ENCODE data around the gene LPXN. TPM values are rescaled to one million over a fixed set of nuclear protein-coding genes. Genes with fewer than 3 reads are reported as not detected.
A peak's percentile ranks its signal among the peaks of the same experiment; 100 is the strongest.

Gene LPXN
- total RNA-seq, 1 experiment from 2014 or later: 7.8 TPM

DNA sequence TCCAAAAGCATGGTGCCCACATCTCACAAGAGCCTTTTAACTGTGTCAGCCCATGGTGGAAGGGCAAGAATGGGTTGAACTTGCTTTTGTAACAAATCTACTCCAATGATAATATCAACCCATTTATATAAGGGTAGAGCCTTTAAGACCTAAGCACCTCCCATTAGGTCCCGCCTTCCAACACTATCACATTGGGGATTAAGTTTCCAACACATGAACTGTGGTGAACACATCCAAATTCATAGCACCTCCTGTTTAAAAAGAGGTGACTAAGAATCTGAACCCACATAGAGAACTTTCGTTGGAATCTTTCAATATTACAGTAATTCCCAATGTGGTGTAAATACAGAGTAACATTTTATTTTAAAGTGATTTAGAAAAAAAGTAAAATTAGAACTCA, 37.6 kb upstream of the LPXN start:
- POLR2A ChIA-PET: interaction anchor here (2.6 kb wide), 1 partner anchor 32 kb away, joined by 7 read pairs; no protein-coding TSS in a partner anchor
- intact Hi-C loops (cut with micrococcal nuclease): no loop called here
- Mint-ChIP-seq H3K4me3 (ENCODE audit: unreplicated experiment) (no peak overlapping the region), H3K36me3 (ENCODE audit: insufficient read depth, unreplicated experiment) (peaks cover 89% of the 10 kb centered on the region), H3K27ac (ENCODE audit: low read depth, unreplicated experiment) (no peak overlapping the region), H3K4me1 (ENCODE audit: insufficient read depth, unreplicated experiment) (peaks cover 18% of the 10 kb centered on the region), H3K9me3 (ENCODE audit: unreplicated experiment) (no peaks in the 10 kb centered on the region), H3K27me3 (ENCODE audit: insufficient read depth, unreplicated experiment) (no peaks in the 10 kb centered on the region)
- CTCF ChIA-PET: interaction anchor here (0.6 to 1.5 kb wide), 4 partner anchors 36 to 645 kb away, joined by 3 to 7 read pairs (median 4); no protein-coding TSS in a partner anchor
- no TSS peak for BruUV-seq (replicated peaks)
- TF ChIP-seq, protein P1, sequence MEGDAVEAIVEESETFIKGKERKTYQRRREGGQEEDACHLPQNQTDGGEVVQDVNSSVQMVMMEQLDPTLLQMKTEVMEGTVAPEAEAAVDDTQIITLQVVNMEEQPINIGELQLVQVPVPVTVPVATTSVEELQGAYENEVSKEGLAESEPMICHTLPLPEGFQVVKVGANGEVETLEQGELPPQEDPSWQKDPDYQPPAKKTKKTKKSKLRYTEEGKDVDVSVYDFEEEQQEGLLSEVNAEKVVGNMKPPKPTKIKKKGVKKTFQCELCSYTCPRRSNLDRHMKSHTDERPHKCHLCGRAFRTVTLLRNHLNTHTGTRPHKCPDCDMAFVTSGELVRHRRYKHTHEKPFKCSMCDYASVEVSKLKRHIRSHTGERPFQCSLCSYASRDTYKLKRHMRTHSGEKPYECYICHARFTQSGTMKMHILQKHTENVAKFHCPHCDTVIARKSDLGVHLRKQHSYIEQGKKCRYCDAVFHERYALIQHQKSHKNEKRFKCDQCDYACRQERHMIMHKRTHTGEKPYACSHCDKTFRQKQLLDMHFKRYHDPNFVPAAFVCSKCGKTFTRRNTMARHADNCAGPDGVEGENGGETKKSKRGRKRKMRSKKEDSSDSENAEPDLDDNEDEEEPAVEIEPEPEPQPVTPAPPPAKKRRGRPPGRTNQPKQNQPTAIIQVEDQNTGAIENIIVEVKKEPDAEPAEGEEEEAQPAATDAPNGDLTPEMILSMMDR (IDR thresholded peaks at IDR 0.05; ENCODE audit: unreplicated experiment): no peak
- no peak for DNase-seq (ENCODE audit: unreplicated experiment)

DNA sequence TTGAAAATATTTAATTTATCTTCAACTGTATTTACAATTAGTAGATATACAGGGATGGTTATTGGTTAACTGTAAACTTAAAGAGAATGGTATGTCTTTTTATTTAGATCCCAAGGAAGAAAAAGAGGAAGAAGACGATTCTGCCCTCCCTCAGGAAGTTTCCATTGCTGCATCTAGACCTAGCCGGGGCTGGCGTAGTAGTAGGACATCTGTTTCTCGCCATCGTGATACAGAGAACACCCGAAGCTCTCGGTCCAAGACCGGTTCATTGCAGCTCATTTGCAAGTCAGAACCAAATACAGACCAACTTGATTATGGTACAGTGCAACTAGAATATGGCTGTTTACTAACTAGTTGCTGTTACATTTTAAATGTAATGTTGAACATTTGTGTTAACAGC, 34.1 kb upstream of the LPXN start:
- no TSS peak for BruUV-seq (replicated peaks)
- intact Hi-C loops (cut with micrococcal nuclease): no loop called here
- ChIA-PET CTCF (interaction anchor here (0.6 kb wide), 1 partner anchor 97 kb away, joined by 6 read pairs; no protein-coding TSS in a partner anchor), POLR2A (interaction anchor here (0.6 to 1.6 kb wide), 3 partner anchors 13 to 17 kb away, joined by 3 read pairs; no protein-coding TSS in a partner anchor)
- TF ChIP-seq, protein P1 (IDR thresholded peaks at IDR 0.05; ENCODE audit: unreplicated experiment): no peak
- H3K36me3 Mint-ChIP-seq (ENCODE audit: insufficient read depth, unreplicated experiment): peaks cover 61% of the 10 kb centered on the region
- no peak overlapping the region for H3K4me3 Mint-ChIP-seq (ENCODE audit: unreplicated experiment)
- H3K27ac Mint-ChIP-seq (ENCODE audit: low read depth, unreplicated experiment): no peak overlapping the region
- DNase-seq (ENCODE audit: unreplicated experiment): no peak
- no peaks in the 10 kb centered on the region for H3K27me3 Mint-ChIP-seq (ENCODE audit: insufficient read depth, unreplicated experiment)
- H3K4me1 Mint-ChIP-seq (ENCODE audit: insufficient read depth, unreplicated experiment): peaks cover 13% of the 10 kb centered on the region
- no peaks in the 10 kb centered on the region for H3K9me3 Mint-ChIP-seq (ENCODE audit: unreplicated experiment)

DNA sequence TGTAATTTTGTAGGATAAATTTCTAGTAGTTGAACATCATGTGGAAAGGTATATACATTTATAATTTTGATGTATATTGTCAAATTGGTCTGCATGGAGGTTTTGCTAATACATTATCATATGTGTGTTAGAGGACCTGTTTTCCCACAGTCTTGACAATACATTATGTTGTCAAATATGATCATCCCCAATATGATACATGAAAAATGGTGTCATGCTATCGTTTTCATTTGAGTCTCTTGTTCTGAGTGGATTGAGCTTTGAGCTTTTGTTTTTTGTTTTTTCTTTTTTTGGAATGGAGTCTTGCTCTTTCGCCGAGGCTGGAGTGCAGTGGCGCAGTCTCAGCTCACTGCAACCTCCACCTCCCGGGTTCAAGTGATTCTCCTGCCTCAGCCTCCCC, 32.7 kb upstream of the LPXN start:
- CTCF ChIA-PET: interaction anchor here (0.6 kb wide), 1 partner anchor 31 kb away, joined by 3 read pairs; no protein-coding TSS in a partner anchor
- Mint-ChIP-seq H3K36me3 (ENCODE audit: insufficient read depth, unreplicated experiment) (peaks cover 51% of the 10 kb centered on the region), H3K9me3 (ENCODE audit: unreplicated experiment) (no peaks in the 10 kb centered on the region), H3K27ac (ENCODE audit: low read depth, unreplicated experiment) (peak overlapping the region; percentile 46), H3K4me1 (ENCODE audit: insufficient read depth, unreplicated experiment) (peaks cover 21% of the 10 kb centered on the region), H3K27me3 (ENCODE audit: insufficient read depth, unreplicated experiment) (no peaks in the 10 kb centered on the region), H3K4me3 (ENCODE audit: unreplicated experiment) (no peak overlapping the region)
- POLR2A ChIA-PET: interaction anchor here (1.6 kb wide), 1 partner anchor 18 kb away, joined by 3 read pairs; no protein-coding TSS in a partner anchor
- intact Hi-C loops (cut with micrococcal nuclease): no loop called here
- no TSS peak for BruUV-seq (replicated peaks)
- TF ChIP-seq, protein P1 (IDR thresholded peaks at IDR 0.05; ENCODE audit: unreplicated experiment): no peak
- no peak for DNase-seq (ENCODE audit: unreplicated experiment)

DNA sequence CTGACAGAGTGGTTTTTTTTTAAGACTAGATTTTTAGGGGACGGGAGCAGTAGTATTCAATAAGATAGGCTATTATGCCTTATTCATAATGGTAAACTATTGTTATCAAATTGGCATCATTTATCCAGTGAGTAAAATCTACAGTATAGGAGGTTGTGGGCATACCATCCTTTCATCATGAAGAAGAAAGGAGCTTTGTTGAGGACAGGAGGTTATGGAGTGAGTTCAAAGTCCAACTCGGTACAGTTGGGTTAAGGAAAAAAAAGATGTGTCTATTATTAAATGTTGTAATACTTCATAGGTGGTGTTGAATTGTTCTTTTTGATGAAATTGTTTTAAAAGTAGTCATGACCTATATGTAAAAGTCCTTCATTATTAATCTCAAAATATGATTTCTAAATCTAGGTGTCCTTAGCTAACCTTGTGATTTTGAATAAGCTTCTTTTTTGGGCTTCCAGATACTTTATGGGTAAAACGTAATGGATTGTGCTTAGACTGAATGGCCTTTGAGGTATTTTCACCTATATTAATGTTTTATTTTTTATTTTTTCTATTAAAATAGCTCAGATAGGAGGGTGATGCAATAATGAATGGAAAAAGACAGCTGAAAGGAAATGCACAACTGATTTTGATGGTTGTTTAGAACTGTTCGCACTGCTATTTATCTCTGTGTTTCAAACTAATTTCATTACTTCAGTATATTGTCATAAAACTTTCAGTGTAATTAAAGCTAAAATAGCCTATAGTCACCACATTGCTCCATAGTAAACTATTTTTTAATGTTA, 31.5 kb upstream of the LPXN start:
- TF ChIP-seq, protein P1 (IDR thresholded peaks at IDR 0.05; ENCODE audit: unreplicated experiment): no peak
- H3K27ac Mint-ChIP-seq (ENCODE audit: low read depth, unreplicated experiment): no peak overlapping the region
- H3K4me3 Mint-ChIP-seq (ENCODE audit: unreplicated experiment): no peak overlapping the region
- ChIA-PET POLR2A (interaction anchor here (1.1 to 1.8 kb wide), 4 partner anchors 13 to 29 kb away, joined by 3 to 7 read pairs (median 6); no protein-coding TSS in a partner anchor), CTCF (interaction anchor here (0.6 to 1.4 kb wide), 5 partner anchors 18 to 502 kb away, joined by 3 to 5 read pairs (median 3); no protein-coding TSS in a partner anchor)
- BruUV-seq (replicated peaks): no TSS peak
- intact Hi-C loops (cut with micrococcal nuclease): no loop called here
- no peaks in the 10 kb centered on the region for H3K27me3 Mint-ChIP-seq (ENCODE audit: insufficient read depth, unreplicated experiment)
- H3K9me3 Mint-ChIP-seq (ENCODE audit: unreplicated experiment): no peaks in the 10 kb centered on the region
- peaks cover 51% of the 10 kb centered on the region for H3K36me3 Mint-ChIP-seq (ENCODE audit: insufficient read depth, unreplicated experiment)
- DNase-seq (ENCODE audit: unreplicated experiment): no peak
- H3K4me1 Mint-ChIP-seq (ENCODE audit: insufficient read depth, unreplicated experiment): peaks cover 21% of the 10 kb centered on the region

All from MCF 10A (cell line).